ENCODE measurements around the gene CXCL3.

The CXCL3 gene

DNA sequence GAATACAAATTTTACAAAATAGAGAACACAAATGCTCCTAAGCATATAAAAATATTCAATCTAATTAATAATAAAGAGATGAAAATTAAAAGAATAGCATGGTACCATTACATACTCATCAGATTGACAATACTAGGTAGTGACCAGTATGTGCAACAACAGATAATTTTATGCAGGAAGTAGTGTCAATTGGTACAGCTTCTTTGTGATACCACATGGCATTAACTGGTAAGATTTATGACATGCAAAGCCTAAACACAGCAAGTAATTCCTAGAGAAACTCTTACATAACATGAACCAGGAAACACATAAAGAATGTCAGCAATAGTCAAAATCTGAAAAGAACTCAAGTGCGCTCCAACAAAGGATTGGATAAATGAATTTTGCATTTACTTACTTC, 34.2 kb upstream of the CXCL3 start:
- Histone ChIP-seq H3K79me2 (ENCODE audit: insufficient read depth, low read depth) (no peaks in the 10 kb centered on the region), H3K4me2 (no peak overlapping the region), H4K20me1 (ENCODE audit: insufficient read depth) (no peaks in the 10 kb centered on the region), H3K36me3 (ENCODE audit: insufficient read depth) (no peaks in the 10 kb centered on the region), H2AFZ (ENCODE audit: low read depth) (no peak overlapping the region), H3K9ac (no peak overlapping the region), H3K4me1 (ENCODE audit: low read depth, poor library complexity, severe bottlenecking) (no peaks in the 10 kb centered on the region), H3K27ac (no peak overlapping the region), H3K27me3 (ENCODE audit: insufficient read depth, low read depth) (no peaks in the 10 kb centered on the region), H3K4me3 (IDR thresholded peaks at IDR 0.05; ENCODE audit: insufficient read depth, low read depth, low read length) (no peak overlapping the region)
- TF ChIP-seq, protein P1, sequence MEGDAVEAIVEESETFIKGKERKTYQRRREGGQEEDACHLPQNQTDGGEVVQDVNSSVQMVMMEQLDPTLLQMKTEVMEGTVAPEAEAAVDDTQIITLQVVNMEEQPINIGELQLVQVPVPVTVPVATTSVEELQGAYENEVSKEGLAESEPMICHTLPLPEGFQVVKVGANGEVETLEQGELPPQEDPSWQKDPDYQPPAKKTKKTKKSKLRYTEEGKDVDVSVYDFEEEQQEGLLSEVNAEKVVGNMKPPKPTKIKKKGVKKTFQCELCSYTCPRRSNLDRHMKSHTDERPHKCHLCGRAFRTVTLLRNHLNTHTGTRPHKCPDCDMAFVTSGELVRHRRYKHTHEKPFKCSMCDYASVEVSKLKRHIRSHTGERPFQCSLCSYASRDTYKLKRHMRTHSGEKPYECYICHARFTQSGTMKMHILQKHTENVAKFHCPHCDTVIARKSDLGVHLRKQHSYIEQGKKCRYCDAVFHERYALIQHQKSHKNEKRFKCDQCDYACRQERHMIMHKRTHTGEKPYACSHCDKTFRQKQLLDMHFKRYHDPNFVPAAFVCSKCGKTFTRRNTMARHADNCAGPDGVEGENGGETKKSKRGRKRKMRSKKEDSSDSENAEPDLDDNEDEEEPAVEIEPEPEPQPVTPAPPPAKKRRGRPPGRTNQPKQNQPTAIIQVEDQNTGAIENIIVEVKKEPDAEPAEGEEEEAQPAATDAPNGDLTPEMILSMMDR (conservative IDR thresholded peaks at IDR 0.05; ENCODE audit: low read depth, low read length) = no peak

DNA sequence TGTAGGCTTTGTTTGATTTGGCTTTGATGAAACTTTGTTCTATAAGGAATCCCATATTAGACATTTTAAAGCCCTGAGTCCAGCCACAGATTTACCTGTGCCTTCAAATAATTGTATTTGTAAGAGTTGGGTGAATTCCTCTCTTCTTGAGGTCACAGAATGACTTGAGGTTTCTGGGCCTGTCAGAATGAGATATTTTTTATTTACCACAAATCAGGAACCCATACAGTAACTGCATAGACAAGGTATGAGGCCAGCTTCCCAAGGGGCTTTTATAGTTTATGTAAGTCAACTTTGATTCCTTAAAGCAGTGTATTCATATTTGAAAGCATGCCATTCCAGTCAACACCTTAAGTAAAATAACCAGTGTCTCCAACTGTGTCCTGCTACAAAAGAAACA, 29.1 kb upstream of the CXCL3 start:
- no peak overlapping the region for H3K4me3 ChIP-seq (IDR thresholded peaks at IDR 0.05; ENCODE audit: insufficient read depth, low read depth, low read length)
- TF ChIP-seq, protein P1 (conservative IDR thresholded peaks at IDR 0.05; ENCODE audit: low read depth, low read length) = no peak

DNA sequence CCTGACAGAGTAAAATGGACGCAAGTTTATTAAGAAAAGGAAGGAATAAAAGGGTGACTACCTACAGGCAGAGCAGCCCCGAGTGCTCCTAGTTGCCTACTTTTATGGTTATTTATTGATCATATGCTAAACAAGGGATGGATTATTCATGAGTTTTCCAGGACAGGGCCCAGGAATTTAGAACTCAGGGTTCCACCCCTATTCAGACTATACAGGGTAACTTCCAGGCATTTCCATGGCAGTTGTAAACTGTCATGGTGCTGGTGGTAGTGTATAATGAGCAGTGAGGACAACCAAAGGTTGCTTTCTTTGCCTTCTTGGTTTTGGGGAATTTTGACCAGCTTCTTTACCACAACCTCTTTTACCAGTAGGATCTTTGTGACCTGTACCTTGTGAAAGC, 27.7 kb upstream of the CXCL3 start:
- H4K20me1 ChIP-seq (ENCODE audit: insufficient read depth) = no peaks in the 10 kb centered on the region
- H3K27ac ChIP-seq = no peak overlapping the region
- H3K79me2 ChIP-seq (ENCODE audit: insufficient read depth, low read depth) = no peaks in the 10 kb centered on the region
- H3K36me3 ChIP-seq (ENCODE audit: insufficient read depth) = no peaks in the 10 kb centered on the region
- H3K4me2 ChIP-seq = no peak overlapping the region
- peaks cover 10% of the 10 kb centered on the region for H3K4me1 ChIP-seq (ENCODE audit: low read depth, poor library complexity, severe bottlenecking)
- H2AFZ ChIP-seq (ENCODE audit: low read depth) = no peak overlapping the region
- TF ChIP-seq, protein P1 (conservative IDR thresholded peaks at IDR 0.05; ENCODE audit: low read depth, low read length) = no peak
- H3K9ac ChIP-seq = no peak overlapping the region
- no peaks in the 10 kb centered on the region for H3K27me3 ChIP-seq (ENCODE audit: insufficient read depth, low read depth)
- H3K4me3 ChIP-seq (IDR thresholded peaks at IDR 0.05; ENCODE audit: insufficient read depth, low read depth, low read length) = no peak overlapping the region

More for the DNA sequence above, 29.1 kb upstream of the CXCL3 start:
- no peak overlapping the region for H3K27ac ChIP-seq
- H3K9ac ChIP-seq = no peak overlapping the region
- H3K27me3 ChIP-seq (ENCODE audit: insufficient read depth, low read depth) = no peaks in the 10 kb centered on the region
- no peaks in the 10 kb centered on the region for H4K20me1 ChIP-seq (ENCODE audit: insufficient read depth)
- no peak overlapping the region for H3K4me2 ChIP-seq
- H3K36me3 ChIP-seq (ENCODE audit: insufficient read depth) = no peaks in the 10 kb centered on the region
- H3K4me1 ChIP-seq (ENCODE audit: low read depth, poor library complexity, severe bottlenecking) = peaks cover 8% of the 10 kb centered on the region
- H2AFZ ChIP-seq (ENCODE audit: low read depth) = no peak overlapping the region
- H3K79me2 ChIP-seq (ENCODE audit: insufficient read depth, low read depth) = no peaks in the 10 kb centered on the region

DNA sequence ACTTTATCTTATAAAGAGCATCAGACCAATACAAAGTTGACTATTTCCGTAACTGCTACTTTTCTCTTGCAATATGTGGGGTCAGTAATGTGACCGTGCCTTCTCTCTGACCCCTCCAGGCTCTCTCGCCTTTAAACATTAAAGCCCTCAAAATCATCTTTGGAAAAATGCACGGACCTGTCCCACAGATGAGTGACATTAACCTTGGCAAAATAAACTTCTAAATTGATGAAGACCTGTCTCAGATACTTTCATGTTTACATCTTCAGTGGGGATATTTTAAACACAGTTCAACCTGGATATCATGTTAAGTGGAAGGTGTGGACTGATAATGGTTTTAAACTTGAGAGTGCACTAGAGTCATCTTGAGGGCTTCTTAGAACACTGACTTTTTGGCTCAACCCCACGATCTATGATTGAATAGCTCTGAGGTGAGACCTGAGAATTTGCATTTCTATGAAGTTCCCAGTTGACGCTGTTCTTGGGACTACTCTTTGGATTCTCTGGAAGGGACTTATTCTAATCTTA, 26.7 kb upstream of the CXCL3 start:
- TF ChIP-seq, protein P1 (conservative IDR thresholded peaks at IDR 0.05; ENCODE audit: low read depth, low read length) = no peak
- Histone ChIP-seq H3K4me1 (ENCODE audit: low read depth, poor library complexity, severe bottlenecking) (peaks cover 10% of the 10 kb centered on the region), H4K20me1 (ENCODE audit: insufficient read depth) (no peaks in the 10 kb centered on the region), H3K4me3 (IDR thresholded peaks at IDR 0.05; ENCODE audit: insufficient read depth, low read depth, low read length) (no peak overlapping the region), H3K36me3 (ENCODE audit: insufficient read depth) (no peaks in the 10 kb centered on the region), H3K4me2 (no peak overlapping the region), H3K27ac (no peak overlapping the region), H2AFZ (ENCODE audit: low read depth) (no peak overlapping the region), H3K9ac (no peak overlapping the region), H3K27me3 (ENCODE audit: insufficient read depth, low read depth) (no peaks in the 10 kb centered on the region), H3K79me2 (ENCODE audit: insufficient read depth, low read depth) (no peaks in the 10 kb centered on the region)

Measured in KMS-11 (cell line).